ENCODE results near the gene SAMHD1.
"Not testable (repeated sequence)": the region's sequence is repeated elsewhere in the genome, so short reads cannot be mapped to it uniquely, and the experiment has no call there.

The SAMHD1 gene

GRCh38 chr20:36951979-36952738 lies 651 bp upstream of the SAMHD1 start:
- DNase-seq = no peak

GRCh38 chr20:36950414-36951197 lies 902 bp downstream of the SAMHD1 start:
- no peak for DNase-seq

DNA sequence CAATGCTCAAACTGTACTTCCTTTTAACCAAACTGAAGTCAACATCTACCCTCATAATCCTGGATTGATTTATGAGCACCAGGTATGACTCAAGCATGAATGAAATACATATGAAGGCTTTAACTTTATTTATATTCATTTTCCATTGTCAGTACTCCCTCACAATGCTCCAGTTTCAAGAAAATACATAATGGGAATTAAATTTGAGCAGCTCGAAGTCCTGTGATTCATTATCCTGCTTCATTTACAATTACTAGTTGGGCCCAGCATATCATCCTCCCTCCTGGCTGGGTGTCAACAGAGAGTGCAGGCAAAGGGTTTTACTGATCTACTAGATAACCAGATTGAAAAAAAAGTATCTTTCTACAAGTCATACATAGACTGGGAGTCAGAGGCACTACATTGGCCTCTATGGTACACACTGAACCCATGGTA lies 10.1 kb downstream of the SAMHD1 start:
- DNase-seq = no peak

DNA sequence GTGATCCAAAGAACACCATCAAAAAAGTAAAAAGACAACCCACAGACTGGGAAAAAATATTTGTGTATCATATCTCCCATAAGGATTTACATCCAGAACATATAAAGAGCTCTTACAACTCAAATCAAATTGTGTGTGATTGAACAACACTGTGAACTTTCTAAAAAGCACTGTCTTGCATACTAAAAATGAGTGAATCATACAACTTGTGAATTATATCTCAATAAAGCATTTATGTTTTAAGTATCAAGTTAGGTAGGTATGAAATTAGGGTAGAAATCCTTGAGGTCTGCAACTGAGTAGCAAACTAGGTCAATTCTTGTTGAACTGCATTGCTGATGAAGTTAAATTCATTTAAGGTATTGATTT lies 14.1 kb downstream of the SAMHD1 start:
- no peak for DNase-seq

- DNase-seq = not testable (repeated sequence)
Measured at GRCh38 chr20:36936761-36937401, 14.6 kb downstream of the SAMHD1 start.

DNA sequence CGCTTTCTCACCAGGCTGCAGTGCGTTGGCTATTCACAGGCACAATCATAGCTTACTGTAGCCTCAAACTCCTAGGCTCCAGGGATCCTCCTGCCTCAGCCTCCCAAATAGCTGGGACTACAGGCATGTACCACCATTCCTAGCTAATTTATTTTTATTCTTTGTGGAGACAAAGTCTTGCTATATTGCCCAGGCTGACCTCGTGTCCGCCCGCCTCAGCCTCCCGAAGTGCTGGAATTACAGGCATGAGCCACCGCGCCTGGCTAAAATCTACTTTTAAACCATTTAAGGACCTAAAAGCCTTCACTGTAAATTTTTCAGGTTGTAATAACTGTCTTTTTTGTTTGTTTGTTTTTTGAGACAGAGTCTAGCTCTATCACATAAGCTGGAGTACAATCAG lies 15.2 kb downstream of the SAMHD1 start:
- DNase-seq = no peak

DNA sequence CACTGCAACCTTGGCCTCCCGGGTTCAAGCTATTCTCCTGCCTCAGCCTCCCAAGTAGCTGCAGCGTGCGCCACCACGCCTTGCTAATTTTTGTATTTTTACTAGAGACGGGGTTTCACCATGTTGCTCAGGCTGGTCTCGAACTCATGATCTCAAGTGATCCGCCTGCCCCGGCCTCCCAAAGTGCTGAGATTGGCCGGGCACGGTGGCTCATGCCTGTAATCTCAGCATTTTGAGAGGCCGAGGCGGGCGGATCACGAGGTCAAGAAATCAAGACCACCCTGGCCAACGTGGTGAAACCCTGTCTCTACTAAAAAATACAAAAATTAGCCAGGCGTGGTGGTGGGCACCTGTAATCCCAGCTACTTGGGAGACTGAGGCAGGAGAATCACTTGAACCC lies 17.9 kb downstream of the SAMHD1 start:
- not testable (repeated sequence) for DNase-seq

- DNase-seq = no peak
Measured at GRCh38 chr20:36932476-36933426, 18.8 kb downstream of the SAMHD1 start.

DNA sequence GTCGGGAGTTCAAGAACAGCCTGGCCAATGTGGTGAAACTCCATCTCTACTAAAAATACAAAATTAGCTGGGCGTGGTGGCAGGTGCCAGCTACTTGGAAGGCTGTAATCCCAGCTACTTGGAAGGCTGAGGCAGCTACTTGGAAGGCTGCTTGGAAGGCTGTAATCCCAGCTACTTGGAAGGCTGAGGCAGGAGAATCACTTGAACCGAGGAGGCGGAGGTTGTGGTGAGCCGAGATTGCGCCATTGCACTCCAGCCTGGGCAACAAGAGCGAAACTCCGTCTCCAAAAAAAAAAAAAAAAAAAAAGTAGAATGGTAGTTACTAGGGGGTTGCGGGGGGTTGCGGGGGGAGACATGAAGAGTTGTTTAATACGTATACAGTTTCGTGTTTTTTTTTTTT lies 19.4 kb downstream of the SAMHD1 start:
- not testable (repeated sequence) for DNase-seq

DNA sequence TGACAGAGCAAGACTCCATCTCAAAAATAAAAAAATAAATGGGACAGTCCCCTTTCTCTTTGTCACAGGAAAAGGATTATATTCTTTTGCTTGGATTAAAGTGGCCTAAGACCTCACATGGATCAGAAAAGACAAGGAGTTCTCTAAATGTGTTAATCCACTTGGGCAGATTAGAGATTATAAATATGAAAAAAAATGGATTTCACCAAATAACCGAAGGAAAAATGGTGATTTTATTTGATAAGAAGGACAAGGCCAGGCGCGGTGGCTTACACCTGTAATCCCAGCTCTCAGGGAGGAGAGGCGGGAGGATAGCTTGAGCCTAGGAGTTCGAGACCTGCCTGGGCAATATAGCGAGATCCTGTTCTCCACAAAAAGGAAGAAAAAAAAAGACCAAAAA lies 21.8 kb downstream of the SAMHD1 start:
- no peak for DNase-seq

GRCh38 chr20:36929290-36929689 lies 22.2 kb downstream of the SAMHD1 start:
- DNase-seq = no peak

GRCh38 chr20:36927704-36928103 lies 23.8 kb downstream of the SAMHD1 start:
- DNase-seq = no peak

DNA sequence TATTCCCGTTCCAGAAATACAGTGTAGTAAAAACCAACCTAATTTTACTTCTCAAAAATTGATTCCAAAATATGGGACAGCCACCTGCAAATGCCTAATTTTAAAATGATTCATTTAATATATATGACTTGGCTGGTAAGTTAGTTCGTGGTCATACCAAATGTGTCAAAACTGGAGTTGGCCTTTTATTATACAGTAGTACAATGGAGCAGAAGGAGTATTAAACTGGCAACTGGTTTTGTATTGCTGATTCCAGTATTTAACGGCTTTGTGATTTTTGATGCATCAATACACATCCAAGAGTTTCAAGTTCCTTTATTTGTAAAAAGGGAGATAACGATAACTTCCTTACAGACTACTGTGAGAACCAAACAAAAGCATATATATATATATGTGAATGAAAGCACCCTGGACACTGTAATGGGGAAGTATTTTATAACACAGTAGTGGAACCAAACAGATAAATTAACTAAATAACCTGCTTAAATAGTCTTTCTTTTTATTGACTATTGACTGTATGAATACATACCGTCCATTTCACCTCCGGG lies 24.8 kb downstream of the SAMHD1 start:
- no peak for DNase-seq

DNA sequence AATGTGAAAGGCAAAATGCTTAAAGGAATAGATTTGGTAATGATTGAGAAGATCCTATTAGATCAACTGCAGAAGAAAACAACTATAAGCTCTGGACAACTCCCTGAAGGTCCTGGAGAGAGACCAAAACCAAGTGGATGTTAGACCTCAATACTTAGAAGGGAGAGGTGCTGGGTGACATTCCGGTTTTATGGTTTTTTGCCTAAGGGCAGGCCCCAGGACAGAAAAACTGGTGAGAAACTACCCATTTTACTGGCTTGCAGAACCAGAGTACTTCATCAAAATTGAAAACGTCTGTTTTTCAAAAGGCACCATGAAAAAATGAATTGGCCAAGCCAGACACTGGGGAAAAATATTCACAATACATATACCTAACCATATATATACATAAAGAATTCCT lies 26.3 kb downstream of the SAMHD1 start:
- DNase-seq = no peak

DNA sequence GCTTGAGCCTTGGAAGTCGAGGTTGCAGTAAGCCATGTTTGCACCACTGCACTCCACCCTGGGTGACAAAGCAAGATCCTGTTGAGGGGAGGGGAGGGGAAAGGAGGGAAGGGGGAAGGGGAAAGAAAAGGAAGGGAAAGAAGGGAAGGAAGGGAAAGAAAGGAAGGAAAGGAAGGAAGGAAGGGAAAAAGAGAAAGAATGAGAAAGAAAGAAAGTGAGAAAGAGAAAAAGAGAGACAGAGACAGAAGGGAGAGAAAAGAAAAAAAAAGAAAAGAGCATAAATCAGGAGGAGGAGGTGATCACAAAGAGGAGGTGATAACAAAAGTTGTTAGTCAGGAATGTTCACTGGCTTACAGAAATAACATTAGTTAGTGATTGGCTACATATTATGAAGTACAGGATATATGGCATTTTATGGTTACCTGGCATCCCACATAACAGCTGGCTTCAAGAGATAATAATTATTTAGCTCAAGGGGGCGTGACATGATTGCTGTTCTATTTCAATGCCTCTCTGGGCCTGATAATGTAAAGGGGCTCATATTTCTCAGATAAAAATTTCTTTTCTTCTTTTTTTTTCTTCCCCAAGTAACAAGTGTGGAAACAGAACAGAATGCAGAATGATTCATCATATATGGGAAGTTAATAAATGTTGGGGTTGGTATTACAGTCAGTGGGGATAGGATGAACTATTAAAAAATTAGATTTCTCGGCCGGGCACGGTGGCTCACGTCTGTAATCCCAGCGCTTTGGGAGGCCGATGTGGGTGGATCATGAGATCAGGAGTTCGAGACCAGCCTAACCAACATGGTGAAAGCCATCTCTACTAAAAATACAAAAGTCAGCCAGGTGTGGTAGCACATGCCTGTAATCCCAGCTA lies 27.1 kb downstream of the SAMHD1 start:
- no peak for DNase-seq

- no peak for DNase-seq
Measured at GRCh38 chr20:36920334-36920730, 31.2 kb downstream of the SAMHD1 start.

GRCh38 chr20:36919715-36920333 lies 31.7 kb downstream of the SAMHD1 start:
- DNase-seq = peak; percentile 29

DNA sequence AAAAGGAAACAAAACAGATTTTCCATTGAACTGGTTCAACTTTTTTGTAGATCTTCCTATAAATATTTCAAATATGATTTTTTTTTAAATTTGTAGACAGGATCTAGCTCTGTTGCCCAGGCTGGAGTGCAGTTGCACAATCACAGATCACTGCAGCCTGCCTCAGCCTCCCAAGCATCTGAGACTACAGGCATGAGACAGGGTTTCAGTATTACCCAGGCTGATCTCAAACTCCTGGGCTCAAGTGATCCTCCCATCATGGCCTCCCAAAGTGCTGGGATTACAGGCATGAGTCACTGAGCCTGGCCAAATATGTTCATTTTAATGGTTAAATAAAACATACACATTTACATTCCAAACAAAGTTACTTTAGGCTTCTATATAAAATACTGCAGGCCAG lies 33.6 kb downstream of the SAMHD1 start:
- DNase-seq = no peak

- no peak for DNase-seq
Measured at GRCh38 chr20:36917240-36917639, 34.3 kb downstream of the SAMHD1 start.

GRCh38 chr20:36916199-36916598 lies 35.3 kb downstream of the SAMHD1 start:
- no peak for DNase-seq

- no peak for DNase-seq
Measured at GRCh38 chr20:36908603-36909002, 42.9 kb downstream of the SAMHD1 start.
